Breast epithelium (tissue), 4 donors: ENCODE measurements around the gene ITGAX. TPM values are rescaled to one million over a fixed set of nuclear protein-coding genes. Genes with fewer than 3 reads are reported as not detected.

ENCODE experiments used
- DNase-seq, 2 donors: peaks; one replicate each; pipeline ENCODE4 v3.0.0-alpha.2; 2019; ENCODE audit warnings: low spot score in 2 of 2
- H3K27ac ChIP-seq, 2 donors: fragments of 200-600 bp; sonication (generic) in 1 of 2; one replicate each; pipeline ENCODE4 v1.5.1; 2016 to 2019; ENCODE audit warnings: mild to moderate bottlenecking in 1 of 2
- H3K27me3 ChIP-seq, 2 donors: fragments of 200-600 bp; sonication (generic) in 1 of 2; one replicate each; pipeline versions ENCODE4 v1.5.1 to v1.6.0; 2017 to 2019; ENCODE audit warnings: control low read depth in 1 of 2, mild to moderate bottlenecking in 1 of 2
- H3K36me3 ChIP-seq: fragments of 200-600 bp; one replicate; pipeline ENCODE4 v1.5.1; 2019
- H3K4me1 ChIP-seq, 2 donors: fragments of 200-600 bp; sonication (generic); one replicate each; pipeline ENCODE4 v1.5.1; 2016 to 2019; ENCODE audit warnings: control low read depth in 1 of 2
- H3K4me3 ChIP-seq, 3 donors: fragments of 200-600 bp; sonication (generic); 1 replicate in 2 of 3; 2 replicates in 1 of 3; pipeline ENCODE4 v1.5.1; 2016 to 2019; ENCODE audit warnings: mild to moderate bottlenecking in 3 of 3, moderate library complexity in 2 of 3
- H3K9me3 ChIP-seq, 2 donors: fragments of 200-600 bp; sonication (generic) in 1 of 2; one replicate each; pipeline ENCODE4 v1.5.1; 2016 to 2019; ENCODE audit warnings: control low read depth in 1 of 2
- POLR2A ChIP-seq: fragments of 450-650 bp; IDR thresholded peaks from one replicate; pipeline ENCODE4 v1.6.1; 2016; ENCODE audit warnings: antibody characterized with exemption, mild to moderate bottlenecking, moderate library complexity
- POLR2AphosphoS5 ChIP-seq, 3 donors: sonication (generic); formaldehyde crosslinking; IDR thresholded peaks; one replicate each; pipeline ENCODE4 v1.6.1; 2017; ENCODE audit warnings: antibody characterized with exemption in 3 of 3
- intact Hi-C: fragments of 100-400 bp; cut with DNase I; formaldehyde crosslinking; loops from one replicate; pipeline ENCODE4 v1.15.1; 2023; ENCODE audit warnings: low total_unique reads
- total RNA-seq, 3 donors: library from RNA; depleted of rRNA; stranded (reverse); fragments of >200 nt; gene quantifications; one replicate each; pipeline ENCODE4 v1.1.0, GENCODE V29; 2016
- TF ChIP-seq, protein P1 (sequence below), 3 donors: fragments of 450-650 bp; IDR thresholded peaks; one replicate each; pipeline ENCODE4 v1.5.1; 2016 to 2017; ENCODE audit warnings: antibody characterized with exemption in 3 of 3, mild to moderate bottlenecking in 3 of 3, moderate library complexity in 3 of 3

ITGAX gene
- total RNA-seq, 3 donors from 2014 or later = 3.6 to 16.8 (median 5.1) TPM

DNA sequence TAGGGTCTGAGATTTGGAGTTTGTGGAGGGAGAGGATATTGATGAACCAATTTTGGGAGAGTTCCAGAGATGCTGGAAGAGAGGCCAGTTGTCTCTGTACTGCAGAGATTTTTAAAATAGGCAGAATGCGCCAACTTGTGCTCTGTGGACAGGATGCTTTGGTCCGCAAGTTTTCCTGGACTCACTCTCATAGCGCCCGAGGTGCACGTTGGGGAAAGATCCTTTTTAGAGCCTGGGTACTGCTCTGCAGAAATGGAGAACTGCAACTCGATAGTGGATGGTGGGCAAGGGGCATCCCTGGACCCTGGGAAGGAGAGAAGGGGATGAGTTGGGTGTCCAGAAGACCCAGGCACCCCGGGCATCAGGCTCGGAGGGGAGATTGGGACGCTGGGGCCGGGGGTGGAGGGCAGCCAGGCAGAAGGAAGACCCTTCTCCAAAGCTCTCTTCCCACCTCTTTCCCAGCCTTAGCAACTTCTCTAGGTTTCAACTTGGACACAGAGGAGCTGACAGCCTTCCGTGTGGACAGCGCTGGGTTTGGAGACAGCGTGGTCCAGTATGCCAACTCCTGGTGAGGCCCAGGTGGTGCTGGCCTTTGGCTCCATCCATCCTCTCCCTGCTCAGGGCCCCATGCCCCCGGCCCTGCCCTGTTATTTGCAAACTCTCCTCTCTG, 590 bp downstream of the ITGAX start:
- TF ChIP-seq, protein P1, sequence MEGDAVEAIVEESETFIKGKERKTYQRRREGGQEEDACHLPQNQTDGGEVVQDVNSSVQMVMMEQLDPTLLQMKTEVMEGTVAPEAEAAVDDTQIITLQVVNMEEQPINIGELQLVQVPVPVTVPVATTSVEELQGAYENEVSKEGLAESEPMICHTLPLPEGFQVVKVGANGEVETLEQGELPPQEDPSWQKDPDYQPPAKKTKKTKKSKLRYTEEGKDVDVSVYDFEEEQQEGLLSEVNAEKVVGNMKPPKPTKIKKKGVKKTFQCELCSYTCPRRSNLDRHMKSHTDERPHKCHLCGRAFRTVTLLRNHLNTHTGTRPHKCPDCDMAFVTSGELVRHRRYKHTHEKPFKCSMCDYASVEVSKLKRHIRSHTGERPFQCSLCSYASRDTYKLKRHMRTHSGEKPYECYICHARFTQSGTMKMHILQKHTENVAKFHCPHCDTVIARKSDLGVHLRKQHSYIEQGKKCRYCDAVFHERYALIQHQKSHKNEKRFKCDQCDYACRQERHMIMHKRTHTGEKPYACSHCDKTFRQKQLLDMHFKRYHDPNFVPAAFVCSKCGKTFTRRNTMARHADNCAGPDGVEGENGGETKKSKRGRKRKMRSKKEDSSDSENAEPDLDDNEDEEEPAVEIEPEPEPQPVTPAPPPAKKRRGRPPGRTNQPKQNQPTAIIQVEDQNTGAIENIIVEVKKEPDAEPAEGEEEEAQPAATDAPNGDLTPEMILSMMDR (IDR thresholded peaks at IDR 0.05) = no peak
- TF ChIP-seq POLR2A (no peak), POLR2AphosphoS5 (IDR thresholded peaks at IDR 0.05) (no peak)

DNA sequence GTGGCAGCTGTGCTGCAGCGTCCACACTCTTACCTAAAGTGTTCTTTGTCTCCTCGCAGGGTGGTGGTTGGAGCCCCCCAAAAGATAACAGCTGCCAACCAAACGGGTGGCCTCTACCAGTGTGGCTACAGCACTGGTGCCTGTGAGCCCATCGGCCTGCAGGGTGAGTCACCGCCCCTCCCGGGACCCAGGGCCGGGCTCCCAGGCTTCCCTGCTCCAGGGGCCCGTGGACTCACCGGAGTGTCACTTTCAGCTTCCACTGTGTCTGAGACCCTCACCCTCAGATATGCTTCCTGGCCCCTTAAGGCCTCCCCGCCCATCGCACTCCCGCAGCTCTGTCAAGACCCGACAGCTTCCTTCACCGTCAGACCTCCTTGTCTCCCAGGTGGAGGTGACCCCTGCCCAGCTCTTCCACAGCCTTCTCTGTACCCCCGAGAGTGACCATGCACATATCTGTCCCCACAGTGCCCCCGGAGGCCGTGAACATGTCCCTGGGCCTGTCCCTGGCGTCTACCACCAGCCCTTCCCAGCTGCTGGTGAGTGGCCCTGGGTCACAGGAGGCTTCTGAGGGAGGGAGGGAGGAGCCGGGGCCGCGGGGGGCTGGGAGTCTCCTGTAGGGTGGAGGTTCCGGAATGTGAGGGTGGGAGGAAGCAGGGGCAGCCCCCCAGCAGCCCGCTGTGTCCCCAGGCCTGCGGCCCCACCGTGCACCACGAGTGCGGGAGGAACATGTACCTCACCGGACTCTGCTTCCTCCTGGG, 1.8 kb downstream of the ITGAX start:
- Histone ChIP-seq H3K4me3 (no peak overlapping the region), H3K9me3 (no peaks in the 10 kb centered on the region), H3K4me1 (no peaks in the 10 kb centered on the region), H3K27me3 (peaks cover 0 to under 1% of the 10 kb centered on the region in 2 donors), H3K36me3 (no peaks in the 10 kb centered on the region), H3K27ac (no peak overlapping the region)
- no peak for TF ChIP-seq POLR2A
- TF ChIP-seq, protein P1 (IDR thresholded peaks at IDR 0.05) = no peak
- TF ChIP-seq POLR2AphosphoS5 (IDR thresholded peaks at IDR 0.05) = no peak
- intact Hi-C loops = no loop called here
- peak in 1 of 2 donors; percentile 35 for DNase-seq

More for the DNA sequence above, 590 bp downstream of the ITGAX start:
- intact Hi-C loops = no loop called here
- no peak overlapping the region for H3K27ac ChIP-seq
- H3K9me3 ChIP-seq = no peaks in the 10 kb centered on the region
- no peaks in the 10 kb centered on the region for H3K4me1 ChIP-seq
- peaks cover 0 to under 1% of the 10 kb centered on the region in 2 donors for H3K27me3 ChIP-seq
- H3K4me3 ChIP-seq = no peak overlapping the region
- no peaks in the 10 kb centered on the region for H3K36me3 ChIP-seq
- peak in 1 of 2 donors; percentile 36 for DNase-seq

DNA sequence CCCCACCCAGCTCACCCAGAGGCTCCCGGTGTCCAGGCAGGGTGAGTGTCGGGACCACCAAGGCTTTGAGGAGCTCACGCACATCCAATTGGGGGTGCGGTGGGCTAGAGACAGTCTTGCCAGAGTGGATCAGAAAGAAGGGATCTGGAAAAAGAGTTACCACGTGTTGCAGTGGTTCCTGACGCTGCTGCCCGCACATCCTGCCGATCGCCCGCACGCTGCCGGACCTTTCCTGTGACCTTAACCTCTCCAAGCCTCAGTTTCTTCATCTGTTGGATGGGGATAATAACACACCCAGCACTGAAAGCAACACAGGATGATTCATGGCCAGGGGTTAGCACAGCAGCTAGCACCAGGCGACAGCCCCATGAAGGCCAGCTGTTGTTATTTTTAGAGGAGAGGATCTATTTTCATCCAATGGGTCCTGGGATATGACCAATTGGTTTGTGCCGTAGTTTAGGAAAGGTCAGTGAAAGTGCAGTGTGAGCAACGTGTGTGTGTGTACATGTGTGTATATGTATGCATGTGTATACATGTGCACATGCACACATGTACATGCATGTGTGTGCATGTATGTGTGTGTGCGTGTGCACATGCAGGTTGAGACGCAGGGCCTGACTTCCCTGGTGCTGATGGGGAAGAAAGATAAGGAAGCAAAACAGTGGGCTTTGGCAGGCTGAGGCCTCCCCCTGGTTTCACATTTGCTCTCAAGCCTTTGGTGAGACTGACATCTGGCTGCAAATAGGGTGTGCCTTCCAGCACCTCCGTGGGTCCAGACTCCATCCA, 2.5 kb downstream of the ITGAX start:
- Histone ChIP-seq H3K27me3 (peaks cover 0 to 3% of the 10 kb centered on the region in 2 donors), H3K27ac (no peak overlapping the region), H3K4me3 (no peak overlapping the region), H3K36me3 (no peaks in the 10 kb centered on the region), H3K9me3 (no peaks in the 10 kb centered on the region), H3K4me1 (no peaks in the 10 kb centered on the region)
- peak in 1 of 2 donors; percentile 30 for DNase-seq
- intact Hi-C loops = no loop called here
- no peak for TF ChIP-seq POLR2A
- TF ChIP-seq POLR2AphosphoS5 (IDR thresholded peaks at IDR 0.05) = no peak
- TF ChIP-seq, protein P1 (IDR thresholded peaks at IDR 0.05) = no peak

DNA sequence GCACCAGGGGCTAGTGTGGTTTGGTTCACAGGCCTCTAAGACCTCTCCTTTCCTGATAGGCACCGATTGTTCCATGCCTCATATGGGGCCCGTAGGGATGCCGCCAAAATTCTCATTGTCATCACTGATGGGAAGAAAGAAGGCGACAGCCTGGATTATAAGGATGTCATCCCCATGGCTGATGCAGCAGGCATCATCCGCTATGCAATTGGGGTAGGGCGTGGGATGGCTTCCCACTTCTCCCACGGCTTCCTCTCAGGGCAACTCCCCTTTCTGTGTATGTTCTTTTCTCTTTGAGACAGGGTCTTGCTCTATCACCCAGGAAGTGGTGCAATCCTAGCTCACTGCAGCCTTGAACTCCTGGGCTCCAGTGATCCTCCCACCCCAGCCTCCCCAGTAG, 5.3 kb downstream of the ITGAX start:
- no peaks in the 10 kb centered on the region for H3K9me3 ChIP-seq
- H3K4me1 ChIP-seq = no peaks in the 10 kb centered on the region
- TF ChIP-seq POLR2AphosphoS5 (IDR thresholded peaks at IDR 0.05) (no peak), POLR2A (no peak)
- TF ChIP-seq, protein P1 (IDR thresholded peaks at IDR 0.05) = no peak
- intact Hi-C loops = no loop called here
- peaks cover 0 to 3% of the 10 kb centered on the region in 2 donors for H3K27me3 ChIP-seq
- H3K36me3 ChIP-seq = no peaks in the 10 kb centered on the region
- H3K4me3 ChIP-seq = no peak overlapping the region
- no peak overlapping the region for H3K27ac ChIP-seq
- DNase-seq = peak in 1 of 2 donors; percentile 14
